HPDE6-E6E7 (cell line): ENCODE data around the gene RBM34.
"Not testable (repeated sequence)": the region's sequence is repeated elsewhere in the genome, so short reads cannot be mapped to it uniquely, and the experiment has no call there.

ENCODE experiments used
- DNase-seq: peaks from one replicate; pipeline ENCODE4 v3.0.0; 2011; ENCODE audit warnings: missing footprints; ENCODE audit errors: extremely low spot score

Gene RBM34

DNA sequence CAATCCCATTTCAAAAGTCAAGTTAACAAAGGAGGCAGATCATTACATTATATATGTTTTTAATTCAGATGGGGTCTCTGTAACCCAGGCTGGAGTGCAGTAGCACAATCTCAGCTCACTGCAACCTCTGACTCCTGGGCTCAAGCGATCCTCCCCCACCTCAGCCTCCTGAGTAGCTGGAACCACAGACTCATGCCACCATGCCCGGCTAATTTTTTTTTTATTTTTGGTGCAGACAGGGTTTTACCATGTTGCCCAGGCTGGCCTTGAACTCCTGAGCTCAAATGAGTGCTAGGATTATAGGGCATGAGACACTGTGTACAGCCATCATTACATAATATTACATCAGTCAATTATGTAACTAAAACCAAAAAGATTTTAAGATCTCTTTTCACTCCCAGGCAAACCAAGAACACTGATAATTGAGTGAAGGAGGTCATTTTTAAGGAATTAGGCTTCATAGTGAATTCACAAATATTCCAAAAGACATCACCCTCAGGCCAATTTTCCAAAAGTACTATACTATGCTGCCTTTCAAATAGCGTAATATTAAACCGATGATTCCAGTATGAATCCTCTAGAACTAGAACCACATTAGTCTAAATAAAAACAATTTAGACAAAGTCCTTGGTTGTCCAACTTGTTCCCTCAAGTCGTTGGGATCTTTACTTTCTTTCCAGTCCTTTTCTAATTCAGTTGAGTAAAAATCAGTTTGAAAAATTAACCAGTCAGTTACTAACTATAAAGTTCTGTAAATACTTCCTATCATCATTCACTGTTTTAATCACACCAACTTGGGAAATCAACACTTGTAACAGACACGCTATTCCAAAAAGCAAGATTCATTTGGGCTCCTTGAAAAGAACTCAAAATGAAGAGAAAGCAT lies 48.5 kb downstream of the RBM34 start:
- DNase-seq, result no peak

GRCh38 chr1:235111107-235111506 lies 49.9 kb downstream of the RBM34 start:
- DNase-seq, result no peak

DNA sequence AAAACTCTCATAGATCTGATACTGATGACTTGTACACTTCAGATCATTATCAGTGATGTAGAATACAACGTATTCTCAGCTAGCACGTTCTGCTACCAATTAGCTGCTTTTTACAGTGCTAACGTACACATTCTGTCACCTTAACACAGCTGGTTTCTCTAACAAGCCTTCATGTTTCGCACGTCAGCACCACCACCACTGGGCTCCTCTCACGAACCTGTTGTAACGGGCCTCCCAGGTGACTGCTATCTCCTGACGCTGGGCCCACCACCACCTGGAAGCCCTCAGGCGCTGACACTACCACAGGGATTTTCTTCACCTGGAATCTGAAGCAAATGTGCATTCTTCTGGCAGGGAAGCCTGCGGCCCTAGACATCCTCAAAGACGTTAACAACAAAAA lies 52.2 kb downstream of the RBM34 start:
- DNase-seq, result no peak

- DNase-seq, result no peak
Measured at GRCh38 chr1:235108185-235108593, 52.9 kb downstream of the RBM34 start.

- DNase-seq, result no peak
Measured at GRCh38 chr1:235107368-235108184, 53.5 kb downstream of the RBM34 start.

DNA sequence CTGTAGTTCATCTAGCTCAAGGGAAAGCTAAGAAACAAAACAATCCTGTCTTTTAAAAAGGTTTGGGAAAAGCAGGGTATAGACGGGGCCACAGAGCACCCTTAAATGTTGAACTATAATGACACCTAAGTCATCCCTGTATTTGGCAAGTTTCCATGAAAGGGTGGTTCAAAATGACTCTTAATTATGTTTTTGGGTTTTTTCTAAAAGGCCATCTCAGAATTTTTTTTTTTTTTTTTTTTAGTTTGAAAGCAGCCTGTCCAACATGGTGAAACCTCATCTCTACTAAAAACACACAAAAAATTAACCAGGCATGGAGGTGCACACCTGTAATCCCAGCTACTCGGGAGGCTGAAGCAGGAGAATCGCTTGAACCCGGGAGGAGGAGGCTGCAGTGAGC lies 54.6 kb downstream of the RBM34 start:
- no peak for DNase-seq

- no peak for DNase-seq
Measured at GRCh38 chr1:235105051-235106043, 55.7 kb downstream of the RBM34 start.

DNA sequence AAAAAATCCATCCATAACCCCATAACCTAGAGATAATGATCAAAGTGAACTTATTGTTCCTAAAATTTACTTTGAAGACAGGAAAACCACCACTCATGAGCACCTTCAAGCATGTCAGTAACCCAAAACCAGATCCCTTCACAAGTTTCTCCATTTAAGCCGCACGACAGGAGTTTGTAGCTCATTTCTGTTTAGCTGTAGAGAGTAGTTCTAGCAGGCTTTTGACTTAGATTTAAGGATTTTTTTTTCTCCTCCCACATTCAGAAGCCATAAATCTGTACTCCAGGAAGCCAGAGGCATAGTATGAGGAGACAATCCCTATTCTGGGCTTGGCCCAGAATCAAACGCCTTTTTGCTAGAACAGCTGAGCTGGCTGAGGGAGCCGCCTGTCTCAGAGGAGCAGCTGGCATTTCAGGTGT lies 58.0 kb downstream of the RBM34 start:
- DNase-seq, result no peak

GRCh38 chr1:235102259-235102582 lies 58.8 kb downstream of the RBM34 start:
- no peak for DNase-seq

- no peak for DNase-seq
Measured at GRCh38 chr1:235101558-235102258, 59.3 kb downstream of the RBM34 start.

GRCh38 chr1:235100194-235100772 lies 60.8 kb downstream of the RBM34 start:
- no peak for DNase-seq

GRCh38 chr1:235098991-235099390 lies 62.1 kb downstream of the RBM34 start:
- no peak for DNase-seq

DNA sequence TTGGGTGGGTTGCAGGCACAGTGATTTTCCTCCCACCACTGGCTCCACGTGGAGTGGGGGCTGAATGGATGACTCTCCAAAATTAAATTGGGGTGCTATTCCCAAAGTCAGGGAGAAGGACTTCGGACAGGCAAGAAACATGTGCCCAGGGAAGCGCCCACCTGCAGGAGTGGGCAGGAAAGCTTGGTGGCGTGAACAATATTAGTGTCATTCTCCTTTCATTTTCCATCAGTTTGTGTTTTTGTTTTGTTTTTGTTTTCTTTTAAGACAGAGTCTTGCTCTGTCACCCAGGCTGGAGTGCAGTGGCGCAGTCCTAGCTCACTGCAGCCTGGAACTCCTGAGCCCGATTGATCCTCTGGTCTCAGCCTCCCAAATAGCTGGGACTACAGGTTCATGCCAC lies 62.5 kb downstream of the RBM34 start:
- no peak for DNase-seq

- not testable (repeated sequence) for DNase-seq
Measured at GRCh38 chr1:235097501-235097900, 63.5 kb downstream of the RBM34 start.

- no peak for DNase-seq
Measured at GRCh38 chr1:235095938-235096562, 65.0 kb downstream of the RBM34 start.

DNA sequence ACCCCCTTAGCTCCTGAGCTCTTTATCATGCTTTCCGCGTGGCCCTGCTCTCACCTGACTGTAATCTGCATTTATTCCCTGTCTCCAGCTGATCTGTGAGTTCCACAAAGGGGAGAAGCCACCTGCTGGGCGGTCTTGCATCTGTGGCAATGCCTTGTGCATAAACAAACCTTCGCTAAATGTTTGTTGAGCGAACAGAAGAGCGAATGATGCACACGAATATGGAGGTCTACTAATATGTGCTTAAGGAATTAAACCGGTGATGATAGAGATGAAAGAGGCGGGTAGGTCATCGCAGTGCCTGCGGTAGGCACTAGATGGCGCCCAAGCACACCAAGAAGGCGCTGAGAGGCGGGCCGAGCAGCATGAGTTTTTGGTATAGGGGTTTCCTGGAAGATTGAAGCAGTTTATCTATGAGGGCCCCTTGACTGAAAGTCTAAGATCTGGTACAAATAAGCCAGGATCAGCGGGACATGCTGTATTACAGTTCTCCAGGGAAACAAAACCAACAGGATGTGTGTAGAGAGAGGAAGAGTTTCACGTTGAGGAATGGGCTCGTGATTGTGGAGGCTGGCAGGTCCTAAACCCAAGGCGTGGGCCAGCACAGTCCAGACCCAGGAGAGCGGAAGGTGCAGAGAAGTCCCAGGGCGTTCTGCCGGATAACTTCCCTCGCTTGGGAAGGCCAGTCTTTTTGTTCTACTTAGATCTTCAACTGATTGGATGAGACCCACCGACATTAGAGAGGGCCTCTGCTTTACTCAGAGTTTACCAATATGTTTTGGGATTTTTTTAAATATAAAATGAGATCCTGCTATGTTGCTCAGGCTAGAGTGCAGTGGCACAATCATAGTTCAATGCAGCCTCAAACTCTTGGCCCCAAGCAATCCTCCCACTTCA lies 67.1 kb downstream of the RBM34 start:
- DNase-seq, result no peak

DNA sequence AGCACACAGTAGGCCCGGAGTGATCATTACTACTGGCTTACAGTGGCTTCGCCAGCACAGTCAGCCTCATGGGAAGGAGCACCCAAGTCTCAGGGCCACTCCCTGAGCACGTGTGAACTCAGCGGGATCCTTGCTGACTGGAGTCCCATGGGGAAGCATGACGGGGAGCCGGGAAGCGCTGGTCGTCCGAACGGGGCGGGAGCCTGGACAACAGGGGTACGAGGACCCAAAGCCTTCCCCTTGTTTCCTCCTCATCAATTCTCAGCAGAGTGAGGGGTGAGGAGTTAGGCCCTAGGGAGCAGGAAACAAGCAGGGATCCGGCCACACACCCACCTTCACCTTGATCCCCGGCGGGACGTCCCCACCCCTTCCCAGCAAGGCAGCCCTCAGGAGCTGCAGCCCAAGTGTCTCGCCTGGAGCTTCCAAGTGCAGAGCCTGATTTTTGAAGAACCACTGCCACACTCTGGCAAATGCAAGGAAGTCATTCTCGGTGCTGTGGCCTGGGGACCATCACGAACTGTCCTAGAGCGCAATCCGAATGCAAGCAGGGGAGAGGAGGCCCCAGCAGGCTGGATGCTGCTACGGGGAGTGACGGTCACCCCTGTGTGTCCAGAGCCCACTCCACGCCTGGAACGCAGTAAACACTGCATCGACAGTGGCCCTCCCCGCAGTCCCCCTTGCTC lies 67.9 kb downstream of the RBM34 start:
- DNase-seq, result no peak

- DNase-seq, result not testable (repeated sequence)
Measured at GRCh38 chr1:235092415-235092814, 68.6 kb downstream of the RBM34 start.

DNA sequence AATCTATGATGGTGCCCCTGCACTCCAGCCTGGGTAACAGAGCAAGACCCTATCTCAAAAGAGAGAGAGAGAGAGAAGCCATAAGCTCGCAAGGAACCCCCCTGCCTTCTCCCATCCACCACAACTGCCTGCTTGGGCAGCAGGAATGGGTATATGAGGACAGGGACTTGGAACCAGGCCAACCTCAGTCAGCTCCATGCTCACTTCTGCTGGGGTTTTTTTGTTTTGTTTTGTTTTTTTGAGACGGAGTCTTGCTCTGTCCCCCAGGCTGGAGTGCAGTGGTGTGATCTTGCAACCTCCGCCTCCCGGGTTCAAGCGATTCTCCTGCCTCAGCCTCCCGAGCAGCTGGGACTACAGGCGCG lies 69.0 kb downstream of the RBM34 start:
- DNase-seq, result not testable (repeated sequence)
